ENCODE results near the gene LRRC42.

DNA sequence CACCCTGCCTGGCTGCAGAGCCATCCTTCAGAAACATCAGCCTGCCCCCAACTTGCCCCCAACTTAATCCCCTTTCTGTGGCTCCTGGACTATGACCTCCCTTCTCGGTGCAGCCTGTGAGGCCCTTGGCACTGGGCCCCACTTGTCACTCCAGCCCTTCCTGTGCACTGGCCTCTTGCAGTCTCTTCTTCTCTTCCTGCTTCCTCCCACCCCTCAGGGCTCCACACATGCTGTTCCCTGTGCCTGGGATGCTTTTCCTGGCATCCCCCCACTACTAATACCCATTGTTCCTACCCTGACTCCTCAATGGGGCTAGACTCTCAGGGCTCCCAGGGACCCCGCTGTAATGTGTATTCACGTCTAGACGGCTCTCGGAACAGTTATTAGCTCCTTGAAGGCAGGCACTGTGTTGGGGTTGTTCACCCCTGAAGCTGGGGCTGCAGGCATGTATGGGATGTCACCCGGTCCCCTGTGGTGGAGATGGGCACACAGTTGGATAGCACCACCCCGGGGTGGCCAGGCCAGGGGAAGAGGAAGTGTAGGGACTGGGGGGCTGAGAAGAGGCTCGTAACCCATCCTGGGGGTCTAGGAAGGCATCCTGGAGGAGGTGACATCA lies 67.4 kb downstream of the LRRC42 start:
- TF ChIP-seq EZH2 (IDR thresholded peaks at IDR 0.05) = no peak
- TF ChIP-seq POLR2AphosphoS5 (IDR thresholded peaks at IDR 0.05; ENCODE audit: borderline replicate concordance, low read depth, low read length) = no peak
- TF ChIP-seq FOXP2 (optimal IDR thresholded peaks at IDR 0.05; ENCODE audit: control extremely low read depth, extremely low read length, insufficient read depth) = no peak

All from SK-N-MC (cell line).